NCI-H146 treated with DMSO at 0.1 percent for 48 hours (cell line): ENCODE results near the gene OR2V2.
"Not testable (repeated sequence)": the region's sequence is repeated elsewhere in the genome, so short reads cannot be mapped to it uniquely, and the experiment has no call there.

Source experiments
- DNase-seq: peaks from one replicate; lab custom pipeline; 2025; ENCODE audit not compliant: unreplicated experiment; lab: John Stamatoyannopoulos, UW

OR2V2 gene

DNA sequence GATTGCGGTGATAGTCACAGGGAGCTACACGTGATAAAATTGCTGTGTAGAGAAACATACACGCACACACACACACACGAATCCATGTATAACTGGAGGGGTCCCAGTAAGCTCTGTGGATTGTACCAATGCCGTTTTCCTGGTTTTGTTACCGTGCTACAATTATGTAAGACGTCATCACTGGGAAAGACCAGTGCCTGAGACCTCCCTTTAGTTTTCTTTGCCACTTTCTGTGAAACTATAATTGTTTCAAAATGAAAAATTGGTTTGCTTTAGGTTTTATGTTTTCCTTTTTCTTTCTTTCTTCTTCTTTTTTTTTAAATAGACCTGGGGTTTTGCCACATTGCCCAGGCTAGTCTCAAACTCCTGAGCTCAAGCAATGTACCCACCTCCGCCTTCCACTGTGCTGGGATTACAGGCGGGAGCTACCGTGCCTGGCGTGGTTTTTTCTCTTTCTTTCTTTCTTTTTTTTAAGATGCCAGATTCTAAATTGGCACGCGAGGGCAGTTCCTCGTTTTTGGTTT lies 21.3 kb downstream of the OR2V2 start:
- no peak for DNase-seq

DNA sequence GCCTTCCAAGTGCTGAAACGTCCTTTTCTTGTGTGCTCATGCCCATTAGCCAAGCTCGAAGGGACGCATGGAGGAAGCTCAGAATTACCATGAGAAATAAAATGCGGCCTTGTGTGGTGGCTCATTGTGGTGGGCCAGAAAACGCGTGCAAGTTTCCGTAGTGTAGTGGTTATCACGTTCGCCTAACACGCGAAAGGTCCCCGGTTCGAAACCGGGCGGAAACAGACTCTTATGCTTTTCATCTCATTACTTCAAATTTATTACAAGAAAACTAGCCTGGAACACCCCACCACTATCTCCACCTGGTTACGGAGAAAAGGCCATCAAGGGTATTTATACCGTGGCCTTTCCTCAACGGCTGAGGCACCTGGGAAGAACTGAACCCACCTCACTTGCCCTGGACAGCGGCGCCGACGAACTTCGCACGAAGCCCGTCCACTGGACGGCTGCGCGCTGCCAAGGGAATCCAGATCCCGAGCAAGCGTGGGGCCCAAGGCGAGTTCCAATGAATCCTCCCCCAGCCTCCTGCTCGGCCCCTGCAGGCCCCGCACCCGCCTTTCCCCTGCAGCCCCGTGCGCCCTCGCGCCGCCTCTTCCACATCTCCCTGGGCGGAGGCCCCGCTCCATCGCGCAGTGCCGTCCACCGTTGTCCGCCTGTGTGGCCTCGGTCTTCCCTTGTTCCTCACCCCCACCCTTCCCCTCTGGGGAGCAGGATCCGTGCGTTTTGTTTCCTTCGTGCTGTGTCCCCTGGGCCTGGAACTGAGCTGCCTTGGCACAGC lies 22.3 kb downstream of the OR2V2 start:
- DNase-seq, result peak; percentile 36

DNA sequence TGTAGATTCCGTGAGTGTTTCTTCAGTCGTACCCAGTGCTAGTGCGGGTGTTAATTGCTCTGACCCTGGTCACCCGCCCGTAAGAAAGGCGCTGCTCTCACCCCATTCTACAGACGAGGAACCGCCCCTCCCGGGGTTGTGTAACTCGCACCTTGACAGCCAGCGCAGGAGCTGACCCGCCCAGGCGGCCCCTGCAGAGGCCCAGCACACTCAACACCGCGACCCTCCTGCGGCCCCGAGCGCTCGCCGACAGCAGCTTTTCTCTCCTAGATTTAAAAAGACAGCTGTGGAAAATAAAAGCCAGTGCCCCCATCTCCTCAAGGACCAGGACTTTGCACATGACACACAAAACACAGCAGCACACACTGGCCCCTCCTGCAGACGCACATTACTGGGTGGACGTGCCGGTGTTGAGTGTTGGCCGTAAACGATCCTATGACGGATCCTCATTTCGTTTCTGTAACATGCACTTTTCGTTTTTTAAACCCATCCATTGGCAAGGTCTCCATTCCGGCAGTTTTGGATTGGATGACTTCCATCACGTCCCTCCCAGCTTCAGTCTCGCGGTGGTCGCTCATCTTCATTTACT lies 22.9 kb downstream of the OR2V2 start:
- DNase-seq, result no peak

DNA sequence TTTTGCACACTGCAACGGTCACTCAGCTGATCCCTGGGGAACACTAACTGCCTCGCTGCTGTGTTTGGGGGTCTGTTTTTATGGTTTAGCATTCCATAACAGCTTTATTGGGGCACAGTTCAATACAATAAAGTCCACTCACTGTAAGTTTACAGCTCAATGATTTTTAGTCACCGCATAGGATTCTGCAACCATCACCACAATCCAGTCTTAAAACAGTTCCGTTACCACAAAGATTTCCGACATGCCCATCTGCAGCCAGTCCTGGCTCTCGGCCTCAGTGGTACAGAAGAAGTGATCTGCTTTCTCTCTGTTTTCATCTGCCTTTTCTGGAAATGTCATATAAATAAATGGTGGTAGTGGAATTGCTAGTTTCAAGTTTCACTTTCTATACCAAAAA lies 23.6 kb downstream of the OR2V2 start:
- no peak for DNase-seq

DNA sequence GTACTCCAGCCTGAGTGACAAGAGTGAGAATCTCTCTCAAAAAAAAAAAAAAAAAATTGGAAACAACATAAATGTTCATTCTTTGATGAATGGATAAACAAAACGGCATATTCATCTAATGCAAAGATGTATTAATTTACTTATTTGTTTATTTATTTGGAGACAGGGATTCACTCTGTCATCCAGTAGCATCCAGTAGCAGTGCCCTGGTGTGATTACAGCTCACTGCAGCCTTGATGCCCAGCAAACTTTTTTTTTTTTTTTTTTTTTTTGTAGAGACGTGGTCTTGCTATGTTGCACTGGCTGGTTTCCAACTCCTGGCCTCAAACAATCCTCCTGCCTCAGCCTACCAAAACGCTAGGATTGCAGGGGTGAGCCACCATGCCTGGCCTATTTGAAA lies 24.4 kb downstream of the OR2V2 start:
- no peak for DNase-seq

DNA sequence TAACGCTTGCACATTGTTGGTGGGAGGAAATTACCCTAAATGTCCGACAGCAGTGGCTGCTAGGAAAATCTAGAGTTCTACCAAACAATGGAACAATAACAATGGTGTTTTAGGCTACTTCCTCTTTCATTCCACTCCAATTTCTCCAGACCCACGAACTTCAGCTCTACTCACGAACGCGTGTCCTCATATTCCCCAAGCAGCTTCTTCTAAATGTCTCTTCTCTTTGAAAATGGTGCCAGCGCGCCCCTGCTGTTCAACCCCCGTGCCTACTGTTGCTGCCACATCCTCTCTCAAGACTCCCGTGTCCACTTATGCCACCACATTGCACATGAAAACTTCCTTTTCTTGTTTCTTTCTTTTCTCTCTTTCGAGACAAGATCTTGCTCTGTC lies 25.6 kb downstream of the OR2V2 start:
- DNase-seq, result no peak

DNA sequence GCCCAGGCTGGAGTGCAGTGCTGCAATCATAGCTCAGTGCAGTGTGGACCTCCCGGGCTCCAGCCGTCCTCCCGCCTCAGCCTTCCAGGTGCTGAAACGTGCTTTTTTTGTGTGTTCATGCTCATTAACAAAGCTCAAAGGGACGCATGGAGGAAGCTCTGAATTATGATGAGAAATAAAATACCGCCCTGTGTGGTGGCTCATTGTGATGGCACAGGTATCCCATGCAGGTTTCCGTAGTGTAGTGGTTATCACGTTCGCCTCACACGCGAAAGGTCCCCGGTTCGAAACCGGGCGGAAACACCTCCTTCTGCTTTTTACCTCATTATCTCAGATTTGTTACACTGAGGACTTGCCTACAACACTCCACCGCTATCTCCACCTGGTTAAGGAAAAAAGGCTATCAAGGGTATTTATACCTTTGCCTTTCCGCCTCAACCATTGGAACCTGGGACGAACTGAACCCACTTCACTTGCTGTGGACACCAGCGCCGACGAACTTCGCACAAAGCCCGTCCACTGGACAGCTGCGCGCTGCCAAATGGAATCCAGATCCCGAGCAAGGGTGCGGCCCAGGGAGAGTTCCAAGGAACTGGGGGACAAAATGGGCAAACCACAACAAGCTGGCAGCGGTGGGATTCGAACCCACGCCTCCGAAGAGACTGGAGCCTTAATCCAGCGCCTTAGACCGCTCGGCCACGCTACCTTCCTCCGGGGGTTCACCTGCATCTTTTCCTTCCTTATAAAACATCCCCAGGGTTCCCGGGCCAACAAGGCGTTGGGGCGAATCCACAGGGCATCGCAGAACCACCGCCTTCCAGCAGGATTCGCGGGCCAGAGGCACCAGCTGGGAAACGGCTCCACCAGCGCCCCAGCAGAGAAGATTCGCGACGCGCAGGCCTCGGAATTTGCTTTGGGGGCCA lies 26.3 kb downstream of the OR2V2 start:
- no peak for DNase-seq

DNA sequence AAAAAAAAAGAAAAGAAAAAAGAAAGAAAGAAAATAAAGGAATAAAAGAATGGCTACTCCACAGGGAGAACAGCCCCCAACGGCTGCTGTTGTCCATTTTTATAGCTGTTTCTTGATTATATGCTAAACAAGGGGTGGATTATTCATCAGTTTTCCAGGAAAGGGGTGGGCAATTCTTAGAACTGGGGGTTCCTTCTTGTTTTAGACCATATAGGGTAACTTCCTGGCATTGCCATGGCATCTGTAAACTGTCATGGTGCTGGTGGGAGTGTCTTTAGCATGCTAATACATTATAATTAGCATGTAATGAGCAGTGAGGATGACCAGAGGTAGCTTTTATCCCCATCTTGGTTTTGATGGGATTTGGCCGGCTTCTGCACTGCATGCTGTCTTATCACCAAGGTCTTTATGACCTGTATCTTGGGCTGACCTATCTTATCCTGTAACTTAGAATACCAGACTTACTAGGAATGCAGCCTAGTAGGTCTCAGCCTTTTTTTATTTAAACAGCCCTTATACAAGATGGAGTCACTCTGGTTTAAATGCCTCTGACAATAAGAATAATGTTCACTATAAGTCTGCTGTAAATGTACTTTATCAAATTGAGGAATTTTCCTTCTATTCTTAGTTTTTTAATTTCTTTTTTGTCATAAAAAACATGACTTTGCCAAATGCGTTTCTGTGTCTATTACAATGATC lies 29.0 kb downstream of the OR2V2 start:
- DNase-seq, result no peak

DNA sequence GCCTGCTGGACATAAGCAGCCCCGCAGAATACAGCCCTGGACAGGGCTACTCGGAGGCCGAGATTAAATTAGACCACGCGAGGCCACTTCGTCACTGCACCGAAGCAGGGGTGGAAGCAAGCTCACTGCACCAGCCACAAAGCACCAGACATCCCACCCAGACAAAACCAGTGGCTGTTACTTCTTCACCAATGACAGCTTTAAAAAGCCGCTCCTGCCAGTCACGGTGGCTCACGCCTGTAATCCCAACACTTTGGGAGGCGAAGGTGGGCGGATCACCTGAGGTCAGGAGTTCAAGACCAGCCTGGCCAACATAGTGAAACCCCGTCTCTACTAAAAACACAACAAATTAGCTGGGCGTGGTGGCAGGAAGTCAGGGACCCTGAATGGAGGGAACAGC lies 30.2 kb downstream of the OR2V2 start:
- DNase-seq, result not testable (repeated sequence)

DNA sequence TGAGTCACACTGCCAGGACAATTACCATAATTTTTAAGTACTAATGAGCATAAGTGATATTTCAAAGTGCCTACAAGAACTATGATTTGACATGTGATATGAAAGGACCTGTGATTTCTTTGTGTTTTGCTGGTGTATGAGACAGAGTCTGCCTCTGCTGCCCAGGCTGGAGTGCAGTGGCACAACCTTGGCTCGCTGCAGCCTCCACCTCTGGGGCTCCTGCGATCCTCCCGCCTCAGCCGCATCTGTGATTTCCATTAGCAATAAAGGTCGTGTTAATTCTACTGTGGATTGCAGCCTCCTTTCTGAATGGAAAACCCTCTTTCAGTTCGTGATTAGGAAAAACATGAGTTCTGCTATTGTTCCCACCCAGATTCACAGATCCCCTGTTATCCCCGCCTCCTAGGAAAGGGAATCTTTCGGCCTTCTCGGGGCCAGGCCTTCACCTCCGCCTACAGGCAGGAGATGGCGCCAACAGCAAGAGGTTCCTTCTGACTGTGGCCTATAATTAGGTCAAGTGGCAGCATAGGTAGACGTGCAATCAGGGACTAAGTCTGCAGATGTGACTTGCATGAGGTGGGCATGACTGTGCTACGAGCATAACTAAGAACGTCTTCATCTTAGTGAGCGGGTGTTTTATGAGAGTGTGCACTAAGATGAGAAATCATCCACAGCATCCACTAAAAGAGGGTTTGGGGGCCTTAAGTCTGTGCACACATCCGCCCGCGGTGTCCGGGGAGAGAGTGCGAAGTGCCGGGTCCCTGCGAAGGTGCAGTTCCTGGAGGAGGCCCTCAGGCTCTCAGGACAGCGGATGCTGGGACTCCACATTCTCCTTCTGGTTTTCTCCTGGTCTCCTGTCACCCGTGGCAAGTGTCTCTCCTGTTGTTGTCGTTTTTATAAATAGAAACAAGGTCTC lies 34.5 kb downstream of the OR2V2 start:
- no peak for DNase-seq

DNA sequence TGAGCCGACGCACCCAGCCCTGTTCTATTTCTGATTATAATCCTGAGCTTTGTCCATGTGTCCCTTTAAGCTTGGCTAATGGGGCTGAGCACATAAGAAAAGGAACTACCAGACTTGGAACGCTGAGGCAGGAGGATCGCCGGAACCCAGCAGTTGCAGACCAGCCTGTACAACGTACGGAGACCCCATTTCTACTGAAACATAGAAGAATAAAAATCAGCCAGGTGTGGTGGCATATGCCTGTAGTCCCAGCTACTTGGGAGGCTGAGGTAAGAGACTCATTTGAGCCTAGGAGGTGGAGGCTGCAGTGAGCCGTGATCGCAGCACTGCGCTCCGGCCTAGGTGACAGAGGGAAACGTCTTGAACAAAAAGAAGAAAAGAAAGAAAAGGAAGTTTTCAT lies 35.3 kb downstream of the OR2V2 start:
- no peak for DNase-seq

DNA sequence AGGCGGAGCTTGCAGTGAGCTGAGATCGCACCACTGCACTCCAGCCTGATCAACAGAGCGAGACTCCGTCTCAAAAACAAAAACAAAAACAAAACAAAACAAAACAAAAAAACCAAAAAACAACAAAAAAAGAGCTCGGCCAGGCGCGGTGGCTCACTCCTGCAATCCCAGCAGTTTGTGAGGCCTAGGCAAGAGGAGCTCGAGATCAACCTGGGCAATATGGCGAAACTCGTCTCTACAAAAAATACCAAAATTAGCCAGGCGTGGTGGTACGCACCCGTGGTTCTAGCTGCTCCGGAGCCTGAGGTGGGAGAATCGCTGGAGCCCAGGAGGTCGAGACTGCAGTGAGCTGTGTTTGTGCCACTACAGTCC lies 37.4 kb downstream of the OR2V2 start:
- DNase-seq, result no peak

DNA sequence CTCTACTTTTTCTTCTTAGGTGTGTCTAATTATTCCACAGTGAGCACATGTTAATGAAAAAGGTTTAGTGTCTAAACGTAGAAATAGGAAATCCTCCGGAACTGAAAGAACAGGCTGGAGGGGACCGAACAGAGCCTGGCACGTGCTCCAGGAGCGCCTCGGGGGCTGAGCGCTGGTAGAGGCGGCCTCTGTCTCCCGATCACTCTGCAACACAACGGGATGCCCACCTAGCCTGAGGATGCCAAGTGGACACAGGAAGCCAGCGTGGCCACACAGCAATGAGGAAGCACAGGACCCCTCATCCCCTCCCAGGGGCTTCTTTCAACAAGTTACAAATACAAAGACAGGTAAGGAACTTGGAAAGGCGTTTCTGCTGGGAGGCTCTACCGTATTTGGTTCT lies 38.2 kb downstream of the OR2V2 start:
- DNase-seq, result no peak

DNA sequence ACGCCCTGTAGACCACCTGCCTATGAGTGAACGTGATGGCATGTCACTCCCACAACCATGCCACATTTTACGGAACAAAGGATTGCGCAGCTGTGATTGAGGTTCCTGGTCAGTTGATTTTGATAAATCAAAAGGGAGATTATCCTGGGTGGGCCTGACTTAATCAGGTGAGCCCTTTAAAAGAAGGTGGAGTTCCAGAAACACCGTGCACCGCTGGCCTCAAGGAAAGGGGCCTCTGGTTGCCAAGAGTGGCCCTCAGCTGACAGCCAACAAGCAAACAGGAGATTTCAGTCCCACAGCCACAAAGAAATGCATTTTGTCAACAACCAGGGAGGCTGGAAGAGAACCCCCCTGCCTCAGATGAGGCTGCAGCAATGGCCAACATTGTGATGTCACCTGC lies 38.6 kb downstream of the OR2V2 start:
- DNase-seq, result no peak

DNA sequence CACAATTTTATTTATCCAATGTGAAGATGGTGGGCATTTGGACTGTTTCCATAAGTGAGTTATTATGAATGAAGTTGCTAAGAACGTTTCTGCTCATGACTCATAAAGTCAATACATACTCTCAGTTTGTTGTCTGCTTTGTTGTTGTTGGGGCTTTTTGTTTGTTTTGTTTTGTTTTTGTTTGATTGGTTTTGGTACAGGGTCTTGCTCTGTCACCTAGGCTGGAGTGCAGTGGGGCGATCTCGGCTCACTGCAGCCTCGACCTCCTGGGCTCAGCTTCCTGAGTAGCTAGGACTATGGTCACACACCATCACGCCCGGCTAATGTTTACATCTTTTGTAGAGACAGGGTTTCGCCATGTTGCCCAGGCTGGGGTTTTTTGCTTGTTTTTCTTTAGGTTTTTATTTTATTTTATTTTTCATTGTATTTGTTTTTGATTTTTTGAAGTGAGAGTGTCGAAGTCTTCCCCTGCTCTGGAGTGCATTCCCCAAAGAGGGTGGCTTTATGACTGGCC lies 39.7 kb downstream of the OR2V2 start:
- DNase-seq, result no peak

DNA sequence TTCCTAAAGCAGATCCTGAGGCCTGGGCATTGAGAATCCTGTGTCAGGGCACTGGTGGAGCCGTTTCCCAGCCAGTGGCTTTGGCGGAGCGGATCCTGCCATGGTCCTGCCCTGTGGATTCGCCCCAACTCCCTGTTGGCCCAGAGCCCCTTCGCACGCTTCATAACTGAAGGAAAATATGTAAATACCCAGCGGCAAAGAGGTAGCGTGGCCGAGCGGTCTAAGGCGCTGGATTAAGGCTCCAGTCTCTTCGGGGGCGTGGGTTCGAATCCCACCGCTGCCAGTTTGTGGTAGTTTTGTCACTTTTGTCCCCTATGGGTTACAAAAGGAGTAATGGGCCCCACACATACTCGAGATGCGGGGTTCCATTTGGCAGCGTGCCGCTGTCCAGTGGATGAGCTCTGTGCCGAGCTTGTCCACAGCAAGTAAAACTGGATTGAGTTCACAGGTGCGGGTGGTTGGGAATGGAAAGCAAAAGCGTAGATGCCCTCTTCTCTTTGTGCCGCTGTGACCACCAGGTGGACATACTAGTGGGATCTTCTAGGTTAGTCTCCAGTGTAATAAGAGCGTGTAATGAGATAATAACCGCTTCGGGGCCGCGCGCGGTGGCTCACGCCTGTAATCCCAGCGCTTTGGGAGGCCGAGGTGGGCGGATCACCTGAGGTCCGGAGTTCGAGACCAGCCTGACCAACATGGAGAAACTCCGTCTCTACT lies 40.3 kb downstream of the OR2V2 start:
- DNase-seq, result no peak

DNA sequence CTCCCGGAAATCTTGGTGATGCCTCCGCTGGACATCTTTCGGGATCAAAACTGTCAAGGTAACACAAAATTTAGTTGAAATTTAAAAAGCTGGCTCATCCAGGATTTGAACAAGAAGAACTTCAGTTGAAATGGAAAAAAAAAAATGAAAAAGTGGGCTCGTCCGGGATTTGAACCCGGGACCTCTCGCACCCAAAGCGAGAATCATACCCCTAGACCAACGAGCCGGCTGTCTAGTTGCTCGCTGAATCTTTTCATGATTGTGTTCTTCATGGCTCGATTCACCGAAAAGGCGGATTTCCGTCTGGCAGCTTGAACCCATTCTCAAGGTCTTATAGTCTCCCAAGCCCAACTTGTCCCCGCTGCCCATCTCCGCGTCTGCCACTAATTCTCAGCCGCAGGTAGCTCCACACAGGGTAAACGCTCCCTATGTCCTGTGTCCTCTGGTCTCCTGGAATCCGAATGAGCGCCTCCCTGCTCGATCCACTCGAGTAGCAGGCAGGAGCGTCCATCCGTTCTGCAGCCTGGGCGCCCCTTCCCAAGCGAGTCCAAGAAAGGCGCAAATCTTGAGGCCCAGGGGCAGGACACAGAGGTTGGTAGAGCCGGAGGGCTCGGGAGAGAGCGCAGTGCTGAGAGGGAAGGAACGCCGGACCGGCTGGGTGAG lies 41.4 kb downstream of the OR2V2 start:
- DNase-seq, result no peak

DNA sequence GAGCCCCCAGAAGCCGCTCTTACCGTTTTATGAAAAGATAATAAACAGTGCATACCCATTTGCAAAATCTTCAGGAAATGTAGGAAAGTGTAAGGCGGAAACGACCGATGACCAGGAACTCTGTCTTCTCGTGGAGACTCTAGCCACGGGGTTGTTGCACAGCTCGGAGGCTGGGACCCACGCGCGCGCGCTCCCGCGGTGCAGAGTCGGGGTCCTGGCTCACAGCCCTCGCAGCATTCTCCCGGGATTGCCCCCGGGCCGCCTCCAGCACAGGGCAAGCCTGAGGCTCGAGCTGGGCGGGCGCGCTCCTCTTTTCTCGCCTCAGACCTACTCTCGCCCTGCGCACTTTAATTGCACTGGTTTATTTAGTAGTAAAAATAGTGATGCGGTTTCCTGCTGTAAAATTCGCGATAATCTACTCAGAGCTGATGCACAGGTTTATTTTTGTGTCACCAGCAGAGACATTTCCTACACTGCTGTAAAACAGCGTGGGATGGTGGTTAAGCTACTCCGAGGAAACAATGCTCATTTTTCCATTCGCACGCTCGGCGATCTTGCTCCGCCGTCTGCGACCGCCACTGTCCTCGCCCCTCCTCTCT lies 42.1 kb downstream of the OR2V2 start:
- DNase-seq, result no peak
